ENCODE measurements around the gene LITAFD. TPM values are rescaled to one million over a fixed set of nuclear protein-coding genes. Genes with fewer than 3 reads are reported as not detected.
A peak's percentile ranks its signal among the peaks of the same experiment; 100 is the strongest.
"Not testable (repeated sequence)": the region's sequence is repeated elsewhere in the genome, so short reads cannot be mapped to it uniquely, and the experiment has no call there.

LITAFD gene
- total RNA-seq, 4 donors from 2014 or later = not detected

- peak; percentile 81 for ATAC-seq (ENCODE audit: low FRiP score)
- no peak for TF ChIP-seq CTCF (IDR thresholded peaks at IDR 0.05)
- DNase-seq (ENCODE audit: low spot score) = no peak
Measured at GRCh38 chr16:8868416-8869211, 13.5 kb upstream of the LITAFD start, which contains the start of gene CARHSP1. CARHSP1 (minus strand) TSS chr16:8869006; CDS start chr16:8859328, 9,678 bp downstream.

GRCh38 chr16:8869212-8869987, 12.8 kb upstream of the LITAFD start:
- ATAC-seq (ENCODE audit: low FRiP score) (no peak), DNase-seq (ENCODE audit: low spot score) (no peak)
- TF ChIP-seq CTCF (IDR thresholded peaks at IDR 0.05) = no peak

GRCh38 chr16:8869988-8870241, 12.2 kb upstream of the LITAFD start:
- not testable (repeated sequence) for ATAC-seq (ENCODE audit: low FRiP score); DNase-seq (ENCODE audit: low spot score)

GRCh38 chr16:8872071-8872470, 10.1 kb upstream of the LITAFD start:
- no peak for DNase-seq (ENCODE audit: low spot score)
- ATAC-seq (ENCODE audit: low FRiP score) = no peak
- no peak for TF ChIP-seq CTCF (IDR thresholded peaks at IDR 0.05)

- no peak for ATAC-seq (ENCODE audit: low FRiP score)
- no peak for TF ChIP-seq CTCF (IDR thresholded peaks at IDR 0.05)
- DNase-seq (ENCODE audit: low spot score) = no peak
Measured at GRCh38 chr16:8872967-8873865, 8.9 kb upstream of the LITAFD start.

- ATAC-seq (ENCODE audit: low FRiP score); DNase-seq (ENCODE audit: low spot score): not testable (repeated sequence)
Measured at GRCh38 chr16:8873866-8874195, 8.3 kb upstream of the LITAFD start.

- no peak for ATAC-seq (ENCODE audit: low FRiP score)
- no peak for DNase-seq (ENCODE audit: low spot score)
- TF ChIP-seq CTCF (IDR thresholded peaks at IDR 0.05) = no peak
Measured at GRCh38 chr16:8874388-8874787, 7.8 kb upstream of the LITAFD start.

GRCh38 chr16:8875317-8875716, 6.8 kb upstream of the LITAFD start:
- not testable (repeated sequence) for DNase-seq (ENCODE audit: low spot score); ATAC-seq (ENCODE audit: low FRiP score)
